ENCODE results near the gene DNAJB14.

GRCh38 chr4:99921174-99921573 lies 25.2 kb downstream of the DNAJB14 start:
- TF ChIP-seq CTCF (conservative IDR thresholded peaks at IDR 0.05; ENCODE audit: low read length) (no peak), EZH2phosphoT487 (IDR thresholded peaks at IDR 0.05; ENCODE audit: borderline replicate concordance) (no peak)

Measured in Loucy (cell line).